Activated CD8-positive, alpha-beta memory T cell treated with anti-CD3 and anti-CD28 coated beads, Interleukin-2, amount 50 U/mL, for 4 hours (primary cell): ENCODE data around the gene SF3B3.
"Not testable (repeated sequence)": the region's sequence is repeated elsewhere in the genome, so short reads cannot be mapped to it uniquely, and the experiment has no call there.

Experiments used
- DNase-seq: peaks from one replicate; pipeline ENCODE4 v3.0.0-alpha.2; 2020

The SF3B3 gene

GRCh38 chr16:70569752-70570151, 46.1 kb downstream of the SF3B3 start:
- DNase-seq: no peak

GRCh38 chr16:70570967-70571570, 47.5 kb downstream of the SF3B3 start:
- no peak for DNase-seq

GRCh38 chr16:70571623-70572022, 48.0 kb downstream of the SF3B3 start:
- DNase-seq: no peak

GRCh38 chr16:70572050-70572925, 48.7 kb downstream of the SF3B3 start:
- DNase-seq: no peak

- DNase-seq: no peak
Measured at GRCh38 chr16:70572926-70573270, 49.3 kb downstream of the SF3B3 start.

- DNase-seq: no peak
Measured at GRCh38 chr16:70573451-70574121, 50.0 kb downstream of the SF3B3 start.

GRCh38 chr16:70574595-70575271, 51.1 kb downstream of the SF3B3 start:
- DNase-seq: no peak

GRCh38 chr16:70575376-70575775, 51.8 kb downstream of the SF3B3 start:
- DNase-seq: no peak

GRCh38 chr16:70576431-70577255, 53.0 kb downstream of the SF3B3 start:
- DNase-seq: no peak

- DNase-seq: no peak
Measured at GRCh38 chr16:70577256-70577698, 53.7 kb downstream of the SF3B3 start.

- no peak for DNase-seq
Measured at GRCh38 chr16:70578035-70578434, 54.4 kb downstream of the SF3B3 start.

GRCh38 chr16:70579248-70579647, 55.6 kb downstream of the SF3B3 start:
- no peak for DNase-seq

GRCh38 chr16:70579648-70580630, 56.3 kb downstream of the SF3B3 start:
- no peak for DNase-seq

GRCh38 chr16:70582280-70582978, 58.8 kb downstream of the SF3B3 start:
- no peak for DNase-seq

GRCh38 chr16:70586731-70587130, 63.1 kb downstream of the SF3B3 start:
- no peak for DNase-seq

GRCh38 chr16:70588565-70588964, 64.9 kb downstream of the SF3B3 start:
- DNase-seq: no peak

GRCh38 chr16:70589416-70589815, 65.8 kb downstream of the SF3B3 start:
- DNase-seq: not testable (repeated sequence)

GRCh38 chr16:70589998-70590471, 66.4 kb downstream of the SF3B3 start:
- no peak for DNase-seq

- no peak for DNase-seq
Measured at GRCh38 chr16:70590722-70591415, 67.3 kb downstream of the SF3B3 start.

- no peak for DNase-seq
Measured at GRCh38 chr16:70591615-70592014, 68.0 kb downstream of the SF3B3 start.
